HG02943 (cell line): Measurements from ENCODE around the gene KPNA2.
A peak's percentile ranks its signal among the peaks of the same experiment; 100 is the strongest.
"Not testable (repeated sequence)": the region's sequence is repeated elsewhere in the genome, so short reads cannot be mapped to it uniquely, and the experiment has no call there.

Source experiments
- ATAC-seq: cut with Tn5 transposase; IDR thresholded peaks from one replicate; pipeline ENCODE4 v1.9.1; 2021; ENCODE audit warnings: mild to moderate bottlenecking, low read depth, moderate library complexity; ENCODE audit not compliant: unreplicated experiment

KPNA2 gene

DNA sequence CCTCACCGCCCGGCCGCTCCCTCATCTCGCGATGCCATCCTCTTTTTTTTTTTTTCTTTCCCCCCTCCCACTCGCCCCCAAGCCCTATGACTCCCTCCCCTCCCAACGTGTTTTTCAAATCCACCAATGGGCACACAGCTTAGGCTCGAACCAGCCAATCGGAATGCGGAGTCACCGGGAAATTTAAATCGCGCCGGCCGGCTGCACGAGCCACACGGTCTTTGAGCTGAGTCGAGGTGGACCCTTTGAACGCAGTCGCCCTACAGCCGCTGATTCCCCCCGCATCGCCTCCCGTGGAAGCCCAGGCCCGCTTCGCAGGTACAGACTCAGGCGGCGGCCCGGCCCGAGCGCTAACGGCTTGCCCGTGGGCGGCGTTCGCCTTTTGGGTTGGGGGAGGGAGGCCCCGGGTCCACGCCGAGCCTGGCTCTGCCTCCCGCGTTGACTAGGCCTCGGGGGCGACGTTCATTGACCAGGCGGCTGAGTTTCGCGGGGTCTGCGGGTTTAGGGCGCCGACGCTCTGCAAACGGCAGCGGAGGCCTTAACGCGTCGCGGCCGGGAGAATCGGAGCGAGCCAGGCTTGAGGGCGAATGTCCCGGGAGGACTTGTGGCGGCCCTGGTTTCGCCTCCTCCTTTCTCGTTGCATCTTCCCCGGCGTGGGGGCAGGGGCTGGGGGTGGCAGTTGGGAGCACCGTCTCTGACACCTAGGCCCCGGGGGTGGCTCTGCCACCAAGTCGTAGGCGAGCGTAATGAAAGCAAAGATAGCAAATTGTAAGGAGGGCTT is at the start of gene KPNA2:
TSS of gene KPNA2 (plus strand) at position 213 of the 781 bp plus-strand sequence. CDS start 1,398 bp downstream, outside the sequence.
- ATAC-seq, result peak; percentile 89

DNA sequence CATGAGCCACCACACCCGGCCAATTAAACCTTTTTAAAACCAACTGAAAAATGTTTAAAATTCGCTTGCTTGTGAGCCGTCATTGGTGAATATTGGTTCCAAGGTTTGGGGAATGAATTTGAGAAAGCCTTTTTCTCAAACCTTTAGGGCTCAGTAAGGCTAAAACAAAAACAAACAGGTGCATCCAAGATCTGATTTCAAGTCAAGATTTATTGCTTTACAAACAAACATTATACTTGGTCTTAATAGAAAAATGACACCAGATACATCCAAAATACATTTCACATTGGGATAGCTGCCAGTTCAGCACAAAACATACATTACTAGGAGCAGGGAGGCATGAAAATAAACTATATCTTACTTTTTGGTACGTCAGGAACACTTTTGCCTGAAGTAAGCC is 44.6 kb upstream of the KPNA2 start:
- ATAC-seq, result no peak

DNA sequence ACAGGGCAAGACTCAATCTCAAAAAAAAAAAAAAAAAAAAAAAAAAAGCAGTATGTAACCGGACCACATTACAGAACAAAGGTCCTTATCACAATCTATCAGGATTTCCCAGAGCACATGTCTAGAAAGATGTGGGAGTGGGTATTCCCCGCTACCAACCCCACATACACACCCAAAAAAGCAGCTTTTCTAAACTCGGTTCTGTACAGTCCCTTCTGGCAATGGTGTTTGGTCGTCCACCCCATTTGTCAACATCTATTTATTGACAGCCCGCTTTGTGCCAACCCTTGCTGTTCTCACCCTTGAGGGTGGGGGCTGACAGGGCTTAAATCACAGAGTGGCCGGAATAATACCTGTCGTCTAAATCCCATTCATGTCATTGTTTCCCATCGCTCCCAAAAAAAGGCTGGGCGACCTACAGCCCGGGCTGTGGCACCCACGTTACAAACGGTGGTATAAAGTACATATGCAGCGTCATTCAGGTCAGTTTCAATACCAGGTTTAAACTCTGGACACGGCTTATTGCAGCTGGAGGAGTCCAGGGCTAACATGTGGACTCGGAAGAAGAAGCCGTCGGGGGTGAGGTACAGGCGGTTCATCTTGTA is 42.9 kb upstream of the KPNA2 start:
- no peak for ATAC-seq

DNA sequence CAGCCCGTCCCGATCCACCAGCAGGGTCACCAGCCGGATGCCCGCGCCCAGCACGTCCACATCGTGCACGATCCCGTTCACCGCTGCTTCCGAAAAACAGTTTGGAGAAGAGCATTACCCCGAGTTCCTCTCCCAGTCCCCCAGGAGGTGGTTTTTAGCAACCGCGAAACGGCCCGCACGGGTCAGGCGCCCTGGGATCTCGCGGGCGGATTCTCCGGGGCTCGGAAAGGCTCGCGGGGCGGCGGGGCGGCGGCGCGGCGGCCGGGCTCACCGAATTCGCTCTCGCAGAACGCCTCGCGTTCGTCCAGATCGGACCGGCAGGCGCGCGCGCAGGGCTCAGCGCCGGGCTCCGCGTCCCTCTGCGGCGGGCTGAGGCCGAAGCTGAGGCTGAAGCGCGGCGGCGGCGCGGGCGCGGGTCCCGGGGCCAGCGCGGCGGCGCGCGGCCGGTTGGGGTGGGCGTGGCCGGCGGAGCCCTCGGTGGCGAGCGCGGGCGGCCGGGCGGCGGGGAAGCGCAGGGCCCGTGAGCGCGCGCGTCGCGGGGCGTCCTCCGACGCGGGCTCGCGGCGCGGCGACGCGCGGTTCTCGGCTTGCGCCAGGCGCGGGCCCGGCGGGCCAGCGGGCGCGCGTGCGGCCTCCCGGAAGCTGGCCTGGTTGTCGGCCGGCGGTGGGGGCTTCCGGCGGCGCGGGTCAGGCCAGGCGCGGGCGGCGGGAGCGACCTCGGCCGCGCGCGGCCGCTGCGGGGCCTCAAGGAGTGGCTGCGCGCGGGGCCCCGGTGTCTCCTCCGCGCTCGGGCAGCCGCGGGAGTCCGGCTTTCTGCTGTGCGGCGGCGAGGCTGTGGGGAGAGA is 42.2 kb upstream of the KPNA2 start:
- peak; percentile 69 for ATAC-seq

DNA sequence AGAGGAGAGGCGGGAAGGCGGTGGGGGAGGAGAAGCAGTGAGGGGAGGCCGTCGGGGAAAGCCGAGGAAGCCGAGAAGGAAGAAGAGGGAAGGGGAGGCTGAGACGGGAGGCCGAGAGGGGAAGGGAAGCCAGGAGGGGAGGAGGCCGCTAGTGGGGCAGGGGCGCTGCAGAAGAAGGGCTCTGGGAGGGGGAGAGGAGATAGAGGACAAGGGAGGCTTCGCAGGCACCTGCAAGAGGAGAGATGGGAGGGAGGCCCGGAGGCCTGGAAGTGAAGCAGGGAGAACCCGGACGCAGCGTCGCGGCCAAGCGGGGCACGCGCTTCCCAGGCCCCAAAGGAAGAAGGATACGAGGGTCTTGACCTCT is 41.6 kb upstream of the KPNA2 start:
- no peak for ATAC-seq

DNA sequence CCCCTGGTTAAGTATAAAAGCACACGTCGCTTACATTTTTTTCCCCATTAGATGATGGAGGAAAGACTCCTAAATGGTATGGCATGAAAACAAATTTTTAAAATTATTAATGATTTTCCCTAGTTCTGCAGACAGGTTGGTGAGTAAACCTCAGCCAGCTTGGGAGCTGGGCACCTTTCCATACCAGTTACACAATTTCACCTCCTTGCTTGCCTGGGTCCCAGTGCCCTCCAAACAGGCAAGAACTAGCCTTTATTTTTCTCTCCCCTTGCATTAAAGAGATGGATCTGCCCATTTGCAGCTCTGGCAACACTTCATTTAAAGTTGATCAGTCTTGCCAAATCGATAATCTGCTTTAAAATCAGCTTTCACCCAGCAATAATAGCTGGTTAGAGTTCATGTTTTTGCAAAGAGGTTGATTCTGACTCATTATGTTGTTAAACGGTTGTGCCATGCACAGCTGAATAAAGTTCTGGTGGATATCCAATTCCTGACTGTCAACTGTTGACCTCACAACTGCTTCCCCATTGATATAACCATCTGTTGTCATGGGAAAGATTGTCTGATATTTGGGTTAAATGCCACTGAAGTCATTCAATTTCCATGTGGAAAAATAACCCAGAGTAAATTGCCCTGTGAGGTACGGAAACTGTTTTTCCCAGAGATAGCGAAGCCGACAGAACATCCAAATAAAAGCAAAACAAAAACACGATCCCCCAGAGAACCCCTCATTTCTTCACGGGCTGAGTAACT is 40.5 kb upstream of the KPNA2 start:
- no peak for ATAC-seq

DNA sequence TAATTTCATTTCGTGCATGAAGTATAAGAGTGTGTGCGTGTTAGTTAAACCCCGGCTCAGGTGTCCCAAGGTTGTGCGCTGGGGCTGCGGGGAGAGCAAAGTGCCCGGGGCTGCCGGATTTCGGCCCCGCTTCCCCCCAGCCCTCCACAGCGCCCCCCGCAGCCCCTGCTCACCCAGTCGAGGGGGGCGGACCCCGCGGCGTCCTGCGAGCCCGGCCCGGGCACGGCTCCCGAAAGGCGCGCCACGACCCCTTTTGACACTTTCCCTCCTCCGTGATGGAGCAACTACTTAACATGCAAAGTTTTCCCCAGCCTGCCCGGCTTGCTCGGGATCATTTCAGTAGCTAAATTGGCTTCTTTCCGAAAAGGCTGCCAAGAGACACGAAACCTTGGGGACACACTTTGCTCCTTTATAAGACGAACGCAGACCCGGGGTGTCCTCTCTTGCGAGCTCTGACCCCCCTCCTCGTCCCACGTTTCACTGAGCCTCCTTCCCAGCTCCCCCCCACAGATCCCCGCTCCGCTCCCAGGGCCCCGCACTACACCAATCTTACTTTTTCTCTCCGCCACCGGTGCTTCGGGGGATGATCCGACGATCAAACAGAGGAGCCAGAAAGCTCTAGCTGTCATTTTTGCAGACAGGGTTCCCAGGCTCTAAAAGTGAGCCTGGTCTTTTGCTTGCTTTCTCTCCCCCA is 39.8 kb upstream of the KPNA2 start:
- no peak for ATAC-seq

DNA sequence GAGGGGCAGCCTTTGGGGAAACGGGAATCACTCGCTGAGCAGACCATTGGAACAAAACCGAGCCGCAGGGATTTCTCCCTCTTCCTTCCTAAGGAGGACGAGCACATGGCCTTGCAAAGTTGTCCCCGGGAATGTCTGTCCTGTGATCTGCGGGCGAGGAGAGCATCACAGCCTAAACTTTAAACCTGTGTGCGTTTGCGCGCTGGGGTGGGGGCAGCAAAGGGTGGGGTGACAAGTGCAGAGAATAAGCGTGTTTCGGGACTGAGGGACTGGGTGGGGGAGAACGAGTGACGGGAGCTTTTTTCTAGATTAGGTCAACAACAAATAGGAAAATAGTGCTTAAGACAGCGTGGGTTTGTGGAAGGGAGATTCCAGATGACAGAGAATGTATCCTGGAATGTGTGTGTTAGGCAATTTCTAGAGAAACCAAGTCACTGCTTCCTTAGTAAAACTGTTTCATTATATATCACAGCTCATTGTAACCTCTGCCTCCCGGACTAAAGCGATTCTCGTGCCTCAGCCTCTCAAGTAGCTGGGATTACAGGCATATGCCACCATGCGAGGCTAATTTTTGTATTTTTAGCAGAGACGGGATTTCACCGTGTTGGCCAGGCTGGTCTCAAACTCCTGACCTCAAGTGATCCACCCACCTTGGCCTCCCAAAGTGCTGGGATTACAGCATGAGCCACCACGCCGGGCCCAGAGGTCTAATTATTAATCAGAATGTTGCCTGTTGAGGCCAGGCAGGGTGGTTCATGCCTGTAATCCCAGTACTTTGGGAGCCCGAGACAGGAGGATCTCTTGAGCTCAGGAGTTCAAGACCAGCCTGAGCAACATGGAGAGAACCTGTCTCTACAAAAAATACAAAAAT is 39.0 kb upstream of the KPNA2 start, which contains the start of gene C17orf58:
TSS of gene C17orf58 (minus strand) at position 169 of the 871 bp plus-strand sequence. CDS start 271 bp downstream, outside the sequence.
- ATAC-seq, result not testable (repeated sequence)

DNA sequence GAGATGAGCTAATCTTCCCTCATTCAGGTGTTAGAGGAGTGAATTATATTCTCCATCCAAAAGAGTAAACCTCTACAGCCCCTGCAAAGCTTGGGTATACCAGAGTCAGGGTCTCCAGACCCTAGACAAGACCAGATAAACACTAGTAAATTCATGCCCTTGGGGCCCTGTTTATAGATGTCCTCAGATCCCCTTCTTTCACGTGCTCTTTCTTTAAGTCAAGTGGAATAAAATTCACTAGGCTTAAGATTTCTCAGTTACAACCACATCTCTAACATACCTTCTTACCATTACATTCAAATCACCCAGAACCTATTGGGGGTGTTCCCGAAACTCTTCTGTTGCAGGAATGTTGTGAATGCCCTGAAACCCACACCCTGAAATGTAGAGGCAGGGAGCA is 37.1 kb upstream of the KPNA2 start:
- no peak for ATAC-seq

DNA sequence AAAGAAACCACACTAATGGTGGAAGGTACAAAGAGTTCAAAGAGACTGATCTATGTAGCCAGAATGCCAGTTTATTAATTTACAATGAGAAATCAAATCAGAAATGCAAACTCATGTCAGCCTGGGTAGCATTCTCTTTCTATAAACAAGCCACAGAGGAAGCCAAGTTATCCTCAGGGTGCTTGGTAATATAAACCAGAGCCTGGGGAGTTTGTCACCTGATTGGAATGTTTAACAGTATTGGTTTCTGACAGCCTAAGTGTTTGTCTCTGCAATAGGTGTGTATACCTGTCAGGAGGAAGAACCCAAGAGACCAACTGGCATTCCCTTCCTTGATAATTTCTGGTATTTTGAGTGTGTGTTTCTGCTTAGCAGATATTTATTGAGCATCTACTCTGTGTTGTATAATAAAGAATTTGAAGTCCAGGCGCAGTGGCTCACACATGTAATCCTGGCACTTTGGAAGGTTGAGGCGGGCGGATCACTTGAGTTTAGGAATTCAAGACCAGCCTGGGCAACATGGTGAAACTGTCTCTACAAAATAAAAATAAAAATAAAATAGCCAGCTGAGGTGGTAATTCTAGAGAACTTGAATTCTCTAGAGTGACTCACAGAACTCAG is 36.1 kb upstream of the KPNA2 start:
- no peak for ATAC-seq

DNA sequence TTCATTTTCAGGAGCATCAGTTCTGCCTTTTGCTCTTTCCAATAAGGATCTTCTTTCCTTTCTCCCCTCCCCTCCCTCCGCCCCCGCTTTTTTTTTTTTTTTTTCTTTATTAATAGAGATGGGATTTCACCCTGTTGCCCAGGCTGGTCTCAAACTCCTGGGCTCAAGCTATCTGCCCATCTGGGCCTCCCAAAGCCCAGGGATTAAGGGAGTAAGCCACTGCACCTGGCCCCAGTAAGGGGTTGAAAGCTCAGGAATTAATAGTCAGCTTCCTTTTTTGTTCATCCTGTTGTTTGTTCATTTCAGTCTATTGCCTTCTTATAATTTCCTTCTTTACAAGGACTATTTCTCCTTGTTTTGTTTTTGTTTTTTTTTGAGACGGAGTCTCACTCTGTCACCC is 31.3 kb upstream of the KPNA2 start:
- no peak for ATAC-seq

DNA sequence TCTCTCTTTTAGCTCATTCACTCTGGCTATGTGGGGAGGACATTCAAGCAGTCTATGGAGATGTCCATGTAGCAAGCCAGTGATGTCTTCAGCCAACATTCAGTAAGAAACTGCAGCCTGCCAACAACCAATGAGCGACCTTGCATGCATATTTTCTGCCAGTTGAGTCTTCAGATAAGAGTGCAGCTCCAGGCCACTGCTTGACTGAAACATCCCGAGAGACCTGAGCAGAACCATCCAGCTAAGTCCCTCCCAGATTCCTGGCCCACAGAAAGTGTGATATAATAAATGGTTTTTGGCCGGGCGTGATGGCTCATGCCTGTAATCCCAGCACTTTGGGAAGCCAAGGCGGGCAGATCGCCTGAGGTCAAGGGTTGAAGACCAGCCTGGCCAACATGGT is 28.7 kb upstream of the KPNA2 start:
- ATAC-seq, result no peak

DNA sequence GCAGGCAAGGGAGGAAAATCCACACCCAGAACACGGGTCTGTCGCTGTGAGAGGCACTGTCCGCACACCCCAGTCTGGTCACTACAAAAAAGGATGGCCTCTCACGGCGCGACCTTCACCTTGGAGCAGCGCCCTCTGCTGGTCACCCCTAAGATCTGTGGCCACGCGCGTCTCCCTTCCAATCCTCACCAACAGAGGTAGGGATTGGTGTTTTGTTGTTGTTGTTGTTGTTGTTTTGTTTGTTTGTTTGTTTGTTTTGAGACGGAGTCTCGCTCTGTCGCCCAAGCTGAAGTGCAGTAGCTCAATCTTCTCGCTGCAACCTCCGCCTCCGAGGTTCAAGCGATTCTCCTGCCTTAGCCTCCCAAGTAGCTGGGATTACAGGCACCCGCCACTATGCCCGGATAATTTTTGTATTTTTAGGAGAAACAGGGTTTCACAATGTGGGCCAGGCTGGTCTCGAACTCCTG is 24.3 kb upstream of the KPNA2 start:
- no peak for ATAC-seq

DNA sequence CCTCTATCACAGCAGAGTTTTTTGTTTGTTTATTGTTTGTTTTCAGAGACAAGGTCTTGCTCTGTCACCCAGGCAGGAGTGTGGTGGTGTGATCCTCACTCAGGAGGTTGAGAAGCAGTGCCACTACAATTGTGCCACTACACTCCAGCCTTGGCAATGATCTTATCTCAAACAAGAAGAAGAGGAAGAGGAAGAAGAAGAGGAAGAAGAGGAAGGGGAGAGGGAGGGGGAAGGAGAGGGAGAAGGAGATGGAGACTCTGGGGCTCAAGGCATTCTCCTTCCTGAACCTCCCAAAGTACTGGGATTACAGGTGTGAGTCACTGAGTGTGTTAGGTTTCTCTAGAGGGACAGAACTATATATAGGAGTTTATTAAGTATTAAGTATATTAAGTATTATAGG is 22.1 kb upstream of the KPNA2 start:
- ATAC-seq, result no peak

DNA sequence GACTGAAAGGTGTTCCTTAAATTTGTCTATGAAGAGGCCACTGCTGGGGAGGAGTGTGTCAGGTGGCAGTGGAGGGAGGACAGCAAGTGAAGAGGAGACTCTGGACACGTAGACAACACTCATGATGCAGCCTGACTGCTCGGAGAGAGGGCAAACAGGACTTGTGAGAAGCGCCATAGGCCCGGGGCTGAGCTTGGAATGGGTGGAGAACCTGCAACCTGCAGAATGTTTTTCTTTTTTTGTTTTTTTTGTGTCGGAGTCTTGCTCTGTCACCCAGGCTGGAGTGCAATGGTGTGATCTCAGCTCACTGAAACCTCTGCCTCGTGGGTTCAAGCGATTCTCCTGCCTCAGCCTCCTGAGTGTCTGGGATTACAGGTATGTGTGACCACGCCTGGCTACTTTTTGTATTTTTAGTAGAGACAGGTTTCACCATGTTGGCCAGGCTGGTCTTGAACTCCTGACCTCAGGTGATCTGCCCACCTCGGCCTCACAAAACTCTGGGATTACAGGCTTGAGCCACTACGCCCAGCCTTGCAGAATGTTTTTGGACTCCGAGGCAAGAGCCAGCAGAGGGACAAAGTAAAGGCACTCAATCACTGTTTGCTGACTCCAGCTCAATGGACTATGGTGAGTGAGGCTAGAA is 20.3 kb upstream of the KPNA2 start:
- no peak for ATAC-seq

DNA sequence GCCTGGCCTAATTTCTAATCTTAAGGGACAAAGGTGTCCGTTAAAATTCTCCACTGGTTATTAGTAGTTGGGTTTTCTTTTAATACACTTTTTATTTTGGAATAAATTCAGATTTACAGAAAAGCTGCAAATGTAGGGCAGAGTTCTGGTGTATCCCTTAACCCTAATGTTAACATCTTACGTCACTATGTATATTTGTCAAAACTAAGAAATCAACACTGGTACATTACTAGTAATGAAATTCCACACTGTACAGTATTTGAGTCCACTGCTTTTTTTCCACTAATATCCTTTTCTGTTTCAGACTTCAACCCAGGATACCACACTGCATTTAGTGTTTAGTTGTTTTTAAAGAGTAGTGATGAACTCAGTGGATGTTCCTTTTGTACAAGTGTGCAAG is 18.7 kb upstream of the KPNA2 start:
- no peak for ATAC-seq

DNA sequence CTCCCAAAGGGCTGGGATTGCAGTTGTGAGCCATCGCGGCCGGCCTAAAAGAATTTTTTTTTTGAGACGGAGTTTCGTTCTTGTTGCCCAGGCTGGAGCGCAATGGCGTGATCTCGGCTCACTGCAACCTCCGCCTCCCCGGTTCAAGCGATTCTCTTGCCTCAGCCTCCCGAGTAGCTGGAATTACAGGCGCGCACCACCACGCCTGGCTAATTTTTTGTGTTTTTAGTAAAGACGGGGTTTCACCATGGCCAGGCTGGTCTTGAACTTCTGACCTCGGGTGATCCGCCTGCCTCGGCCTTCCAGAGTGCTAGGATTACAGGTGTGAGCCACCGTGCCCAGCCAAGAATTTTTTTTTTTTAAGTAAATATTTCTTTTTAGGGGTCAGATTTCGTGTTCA is 17.0 kb upstream of the KPNA2 start:
- not testable (repeated sequence) for ATAC-seq

DNA sequence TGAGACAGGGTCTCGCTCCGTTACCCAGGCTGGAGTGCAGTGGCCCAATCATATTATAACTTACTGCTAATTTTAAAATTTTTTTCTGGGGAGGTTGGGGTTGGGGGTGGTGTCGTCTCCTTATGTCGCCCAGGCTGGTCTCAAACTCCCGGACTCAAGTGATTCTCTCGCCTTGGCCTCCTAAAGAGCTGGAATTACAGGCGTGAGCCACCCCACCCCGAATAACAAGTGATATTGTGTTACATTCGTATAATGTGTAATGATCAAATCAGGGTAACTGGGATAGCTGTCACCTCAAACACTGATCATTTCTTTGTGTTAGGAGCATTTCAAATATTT is 16.2 kb upstream of the KPNA2 start:
- no peak for ATAC-seq
